ENCODE data around the gene PEA15. TPM values are rescaled to one million over a fixed set of nuclear protein-coding genes. Genes with fewer than 3 reads are reported as not detected.

The PEA15 gene
- total and polyA plus RNA-seq, 2 of the 8 experiments (the other 6 are each of a cell fraction or from before 2014, with no cell fraction given), result 71.3 to 75.1 TPM

DNA sequence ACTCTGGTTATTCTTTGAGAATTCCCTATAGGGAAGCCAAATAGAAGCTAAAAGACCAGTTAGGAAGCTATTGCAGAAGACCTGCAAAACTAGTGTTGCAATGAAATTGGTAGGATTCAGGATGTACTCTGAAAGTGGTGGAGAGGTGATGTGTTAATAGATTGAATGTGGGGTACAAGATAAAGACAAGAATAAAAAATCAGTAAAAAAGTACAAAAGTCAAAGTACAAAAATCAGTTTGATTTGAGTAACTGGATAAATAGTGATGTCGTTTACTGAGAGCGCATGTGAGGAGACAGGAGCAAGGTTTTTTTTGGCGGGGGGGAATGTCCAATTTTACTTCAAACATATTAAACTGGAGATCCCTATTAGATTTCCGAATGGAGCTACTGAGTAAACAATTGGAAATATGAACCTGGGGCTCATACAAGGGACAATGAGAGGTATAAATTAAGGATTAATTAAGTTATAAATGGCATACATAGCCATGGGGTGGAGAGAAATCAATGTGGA, 59.7 kb downstream of the PEA15 start:
- FAIRE-seq (no peak), DNase-seq (ENCODE audit: low read depth in 1 of 2, low spot score in 2 of 2) (no peak)
- TF ChIP-seq KDM5A (IDR thresholded peaks at IDR 0.05; ENCODE audit: low read length), result no peak
- no peak for TF ChIP-seq TCF12 (IDR thresholded peaks at IDR 0.05; ENCODE audit: low read depth, low read length)
- Histone ChIP-seq H2AFZ (ENCODE audit: low read length) (no peak overlapping the region), H3K4me2 (ENCODE audit: insufficient read depth in 1 of 2, low read depth in 2 of 2, low read length in 2 of 2) (no peak overlapping the region), H3K4me1 (replicated peaks in 1 of 4; ENCODE audit: control insufficient read depth in 3 of 4, insufficient read depth in 4 of 4, low read length in 3 of 4) (peaks cover 0 to 5% (median 4%) of the 10 kb centered on the region in 4 experiments; a peak in 3 of 7 replicates), H3K79me1 (ENCODE audit: low read depth, low read length) (no peaks in the 10 kb centered on the region; the same call in 1 of the 2 replicates), H3K4ac (replicated peaks; ENCODE audit: insufficient read length, low read depth, low read length) (no peak overlapping the region), H3K36me3 (ENCODE audit: control insufficient read depth in 2 of 4, insufficient read depth in 4 of 4, low read length in 3 of 4) (no peaks in the 10 kb centered on the region), H4K91ac (replicated peaks; ENCODE audit: insufficient read length, low read length) (no peak overlapping the region), H3K56ac (replicated peaks; ENCODE audit: insufficient read length, low read depth, low read length) (no peak overlapping the region), H3K23ac (ENCODE audit: insufficient read length) (no peak overlapping the region), H2BK120ac (replicated peaks; ENCODE audit: low read depth, low read length) (no peak overlapping the region), H3K23me2 (ENCODE audit: low read depth, low read length) (0 out of 2 replicates have a peak, but pooled peaks cover 2% of the 10 kb centered on the region), H2BK20ac (ENCODE audit: low read length) (no peak overlapping the region), H3K18ac (ENCODE audit: extremely low read depth, low read length) (no peak overlapping the region), H3K27me3 (replicated peaks in 1 of 4; ENCODE audit: control insufficient read depth in 3 of 4, extremely low read depth in 1 of 4, insufficient read depth in 3 of 4, low read length in 3 of 4) (no peaks in the 10 kb centered on the region), H4K5ac (ENCODE audit: insufficient read length, low read depth, low read length) (no peak overlapping the region), H3K79me2 (ENCODE audit: control insufficient read depth in 1 of 2, insufficient read depth in 2 of 2, low read length in 2 of 2) (peaks cover 5 to 22% of the 10 kb centered on the region in 2 experiments; a peak in 3 of 4 replicates), H2BK12ac (ENCODE audit: low read depth, low read length) (no peak overlapping the region), H2BK5ac (ENCODE audit: low read depth, low read length) (no peak overlapping the region), H4K8ac (ENCODE audit: extremely low read depth, insufficient read depth, low read length) (no peak overlapping the region), H4K20me1 (replicated peaks in 1 of 2; ENCODE audit: control insufficient read depth in 1 of 2, insufficient read depth in 2 of 2, low read length in 2 of 2) (no peaks in the 10 kb centered on the region), H3K9ac (replicated peaks in 1 of 4; ENCODE audit: extremely low read depth in 1 of 4, low read depth in 3 of 4, low read length in 3 of 4) (no peak overlapping the region), H3K4me3 (ENCODE audit: extremely low read depth in 1 of 4, insufficient read depth in 2 of 4, low read depth in 3 of 4, low read length in 4 of 4) (no peak overlapping the region), H2BK15ac (ENCODE audit: low read length) (no peak overlapping the region), H2AK5ac (ENCODE audit: low read depth, low read length) (no peak overlapping the region), H3K27ac (ENCODE audit: low read depth, low read length) (no peak overlapping the region), H3K14ac (ENCODE audit: insufficient read length) (no peak overlapping the region), H3K9me3 (ENCODE audit: insufficient read depth in 2 of 2, low read depth in 1 of 2, low read length in 1 of 2) (no peaks in the 10 kb centered on the region)
- POLR2A ChIA-PET (ENCODE audit: partially characterized antibody), result interaction anchor here (1.2 to 7.6 kb wide), 3 partner anchors 11 to 95 kb away, joined by 3 to 58 read pairs (median 4); partner anchors contain the start of gene PEX19
- 80% methylated on average over 4 of the region's 4 CpGs; no CpG with 5 or more reads in 1 of the 2 experiments for WGBS, 2 experiments (ENCODE audit: extremely low coverage in 1 of 2, insufficient coverage in 1 of 2, insufficient read length in 1 of 2, insufficient replicate concordance in 2 of 2, low coverage in 1 of 2, low lambda C conversion rate in 2 of 2, missing lambda C conversion rate in 1 of 2)
- CTCF ChIA-PET (ENCODE audit: partially characterized antibody), result interaction anchor here (1.0 to 4.7 kb wide), 7 partner anchors 11 to 186 kb away, joined by 3 to 19 read pairs (median 5); no protein-coding TSS in a partner anchor

Other genes with a start within 250 kb of the PEA15 start
- gene PIGM, start 173.4 kb upstream of the PEA15 start, total RNA-seq (2021; fragmentation: NEBNext Ultra II Directional; extraction: Animal tissue kit (Norgen Biotek cat#: 25700)), result 5.1 and 5.4 TPM in 2 replicates
- gene PIGM, start 173.4 kb upstream of the PEA15 start, polyA plus RNA-seq (2011; rRNA removed), result 5.7 and 6.0 TPM in 2 replicates
- 2.2 and 2.4 TPM in 2 replicates for gene KCNJ10, start 135.2 kb upstream of the PEA15 start, total RNA-seq (2021; fragmentation: NEBNext Ultra II Directional; extraction: Animal tissue kit (Norgen Biotek cat#: 25700))
- gene KCNJ10, start 135.2 kb upstream of the PEA15 start, polyA plus RNA-seq (2011; rRNA removed), result 1.7 and 3.5 TPM in 2 replicates
- 0.08 and 0.13 TPM in 2 replicates for gene KCNJ9, start 123.8 kb upstream of the PEA15 start, total RNA-seq (2021; fragmentation: NEBNext Ultra II Directional; extraction: Animal tissue kit (Norgen Biotek cat#: 25700))
- 0.02 and 0.11 TPM in 2 replicates for gene KCNJ9, start 123.8 kb upstream of the PEA15 start, polyA plus RNA-seq (2011; rRNA removed)
- gene IGSF8, start 106.8 kb upstream of the PEA15 start, total RNA-seq (2021; fragmentation: NEBNext Ultra II Directional; extraction: Animal tissue kit (Norgen Biotek cat#: 25700)), result 69.6 and 71.2 TPM in 2 replicates
- 132 and 166 TPM in 2 replicates for gene IGSF8, start 106.8 kb upstream of the PEA15 start, polyA plus RNA-seq (2011; rRNA removed)
- 34.8 and 39.7 TPM in 2 replicates for gene ATP1A2, start 89.6 kb upstream of the PEA15 start, total RNA-seq (2021; fragmentation: NEBNext Ultra II Directional; extraction: Animal tissue kit (Norgen Biotek cat#: 25700))
- gene ATP1A2, start 89.6 kb upstream of the PEA15 start, polyA plus RNA-seq (2011; rRNA removed), result 40.8 and 54.2 TPM in 2 replicates
- gene ATP1A4, start 53.8 kb upstream of the PEA15 start, total RNA-seq (2021; fragmentation: NEBNext Ultra II Directional; extraction: Animal tissue kit (Norgen Biotek cat#: 25700)), result 0.57 and 0.61 TPM in 2 replicates
- gene ATP1A4, start 53.8 kb upstream of the PEA15 start, polyA plus RNA-seq (2011; rRNA removed), result 0.48 and 0.80 TPM in 2 replicates
- 0.80 and 1.1 TPM in 2 replicates for gene CASQ1, start 14.8 kb upstream of the PEA15 start, total RNA-seq (2021; fragmentation: NEBNext Ultra II Directional; extraction: Animal tissue kit (Norgen Biotek cat#: 25700))
- 1.3 and 1.4 TPM in 2 replicates for gene CASQ1, start 14.8 kb upstream of the PEA15 start, polyA plus RNA-seq (2011; rRNA removed)
- 110 and 113 TPM in 2 replicates for gene DCAF8, start 57.2 kb downstream of the PEA15 start, total RNA-seq (2021; fragmentation: NEBNext Ultra II Directional; extraction: Animal tissue kit (Norgen Biotek cat#: 25700))
- gene DCAF8, start 57.2 kb downstream of the PEA15 start, polyA plus RNA-seq (2011; rRNA removed), result 68.2 and 86.3 TPM in 2 replicates
- gene PEX19, start 79.7 kb downstream of the PEA15 start, total RNA-seq (2021; fragmentation: NEBNext Ultra II Directional; extraction: Animal tissue kit (Norgen Biotek cat#: 25700)), result 80.2 TPM in 2 replicates
- gene PEX19, start 79.7 kb downstream of the PEA15 start, polyA plus RNA-seq (2011; rRNA removed), result 36.4 and 50.4 TPM in 2 replicates
- 115 TPM in 2 replicates for gene COPA, start 137.9 kb downstream of the PEA15 start, total RNA-seq (2021; fragmentation: NEBNext Ultra II Directional; extraction: Animal tissue kit (Norgen Biotek cat#: 25700))
- gene COPA, start 137.9 kb downstream of the PEA15 start, polyA plus RNA-seq (2011; rRNA removed), result 56.4 and 78.2 TPM in 2 replicates
- 64.7 and 70.1 TPM in 2 replicates for gene NCSTN, start 138.0 kb downstream of the PEA15 start, total RNA-seq (2021; fragmentation: NEBNext Ultra II Directional; extraction: Animal tissue kit (Norgen Biotek cat#: 25700))
- gene NCSTN, start 138.0 kb downstream of the PEA15 start, polyA plus RNA-seq (2011; rRNA removed), result 115 and 125 TPM in 2 replicates
- 0.39 and 0.48 TPM in 2 replicates for gene NHLH1, start 161.7 kb downstream of the PEA15 start, total RNA-seq (2021; fragmentation: NEBNext Ultra II Directional; extraction: Animal tissue kit (Norgen Biotek cat#: 25700))
- 0.91 and 1.2 TPM in 2 replicates for gene NHLH1, start 161.7 kb downstream of the PEA15 start, polyA plus RNA-seq (2011; rRNA removed)
- 62.5 TPM in 2 replicates for gene VANGL2, start 195.2 kb downstream of the PEA15 start, total RNA-seq (2021; fragmentation: NEBNext Ultra II Directional; extraction: Animal tissue kit (Norgen Biotek cat#: 25700))
- 112 and 118 TPM in 2 replicates for gene VANGL2, start 195.2 kb downstream of the PEA15 start, polyA plus RNA-seq (2011; rRNA removed)